Measurements from ENCODE around the gene TMEM191C.

TMEM191C gene

DNA sequence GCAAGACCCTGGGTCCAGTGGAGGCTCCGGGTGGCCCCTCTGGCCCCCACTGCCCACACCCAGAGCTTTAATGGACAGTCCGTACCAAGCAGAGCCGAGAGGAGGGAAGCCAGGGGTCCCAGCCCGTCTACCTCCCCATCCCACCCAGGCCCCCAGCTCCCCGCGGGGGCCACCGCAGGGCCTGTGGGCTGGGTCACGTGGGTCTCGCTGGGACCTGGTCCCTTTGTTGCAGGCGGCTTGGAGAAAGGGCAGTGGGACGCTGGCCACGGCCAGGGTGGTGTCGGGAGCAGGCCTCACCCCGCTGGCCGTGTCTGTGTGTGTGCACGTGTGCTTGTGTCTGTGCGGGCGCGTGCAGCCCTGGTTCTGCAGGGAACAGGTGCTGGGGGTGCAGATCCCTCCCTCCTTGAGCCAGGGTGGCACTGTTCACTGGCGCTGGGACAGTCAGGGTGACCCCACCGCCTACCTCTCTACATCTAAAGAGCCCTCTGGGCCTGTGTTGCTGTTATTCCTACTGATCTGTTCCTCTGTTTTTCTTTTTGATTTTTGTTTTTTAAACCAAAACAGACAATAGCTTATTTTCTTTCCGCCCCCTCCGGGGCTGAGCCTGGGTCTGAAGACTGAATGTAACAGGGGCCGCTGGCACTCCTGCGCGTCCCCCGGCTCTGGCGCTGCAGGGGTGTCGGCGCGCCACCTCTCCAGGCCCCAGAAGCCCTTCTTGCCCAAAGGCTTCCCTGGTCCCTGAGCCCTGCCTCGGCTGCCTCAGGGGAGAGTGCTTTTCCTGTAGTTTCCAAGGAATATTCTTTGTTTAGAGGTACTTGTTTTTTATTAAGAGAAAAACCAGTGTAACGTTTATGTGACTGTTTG lies 20.1 kb upstream of the TMEM191C start:
- POLR2A ChIA-PET, result no interaction called here
- TF ChIP-seq, protein P1, sequence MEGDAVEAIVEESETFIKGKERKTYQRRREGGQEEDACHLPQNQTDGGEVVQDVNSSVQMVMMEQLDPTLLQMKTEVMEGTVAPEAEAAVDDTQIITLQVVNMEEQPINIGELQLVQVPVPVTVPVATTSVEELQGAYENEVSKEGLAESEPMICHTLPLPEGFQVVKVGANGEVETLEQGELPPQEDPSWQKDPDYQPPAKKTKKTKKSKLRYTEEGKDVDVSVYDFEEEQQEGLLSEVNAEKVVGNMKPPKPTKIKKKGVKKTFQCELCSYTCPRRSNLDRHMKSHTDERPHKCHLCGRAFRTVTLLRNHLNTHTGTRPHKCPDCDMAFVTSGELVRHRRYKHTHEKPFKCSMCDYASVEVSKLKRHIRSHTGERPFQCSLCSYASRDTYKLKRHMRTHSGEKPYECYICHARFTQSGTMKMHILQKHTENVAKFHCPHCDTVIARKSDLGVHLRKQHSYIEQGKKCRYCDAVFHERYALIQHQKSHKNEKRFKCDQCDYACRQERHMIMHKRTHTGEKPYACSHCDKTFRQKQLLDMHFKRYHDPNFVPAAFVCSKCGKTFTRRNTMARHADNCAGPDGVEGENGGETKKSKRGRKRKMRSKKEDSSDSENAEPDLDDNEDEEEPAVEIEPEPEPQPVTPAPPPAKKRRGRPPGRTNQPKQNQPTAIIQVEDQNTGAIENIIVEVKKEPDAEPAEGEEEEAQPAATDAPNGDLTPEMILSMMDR (IDR thresholded peaks at IDR 0.05; ENCODE audit: control extremely low read depth, extremely low read depth, low read depth, missing control alignments), result no peak
- DNase-seq (ENCODE audit: extremely low spot score), result no peak
- CTCF ChIA-PET, result interaction anchor here (0.7 to 1.5 kb wide), 2 partner anchors 9 to 200 kb away, joined by 3 read pairs; no protein-coding TSS in a partner anchor

- TF ChIP-seq, protein P1 (IDR thresholded peaks at IDR 0.05; ENCODE audit: control extremely low read depth, extremely low read depth, low read depth, missing control alignments), result no peak
- ChIA-PET POLR2A (no interaction called here), CTCF (interaction anchor here (1.5 kb wide), 1 partner anchor 9 kb away, joined by 3 read pairs; no protein-coding TSS in a partner anchor)
- no peak for DNase-seq (ENCODE audit: extremely low spot score)
These were observed 19.3 kb upstream of the TMEM191C start for GRCh38 chr22:21447694-21448402.

- TF ChIP-seq, protein P1 (IDR thresholded peaks at IDR 0.05; ENCODE audit: control extremely low read depth, extremely low read depth, low read depth, missing control alignments), result no peak
- ChIA-PET CTCF (interaction anchor here (1.5 kb wide), 1 partner anchor 8 kb away, joined by 3 read pairs; no protein-coding TSS in a partner anchor), POLR2A (no interaction called here)
- DNase-seq (ENCODE audit: extremely low spot score), result no peak
These were observed 18.4 kb upstream of the TMEM191C start for GRCh38 chr22:21448627-21449416.

GRCh38 chr22:21449531-21450319 lies 17.5 kb upstream of the TMEM191C start:
- TF ChIP-seq, protein P1 (IDR thresholded peaks at IDR 0.05; ENCODE audit: control extremely low read depth, extremely low read depth, low read depth, missing control alignments), result no peak
- no peak for DNase-seq (ENCODE audit: extremely low spot score)
- ChIA-PET POLR2A (no interaction called here), CTCF (no interaction called here)

DNA sequence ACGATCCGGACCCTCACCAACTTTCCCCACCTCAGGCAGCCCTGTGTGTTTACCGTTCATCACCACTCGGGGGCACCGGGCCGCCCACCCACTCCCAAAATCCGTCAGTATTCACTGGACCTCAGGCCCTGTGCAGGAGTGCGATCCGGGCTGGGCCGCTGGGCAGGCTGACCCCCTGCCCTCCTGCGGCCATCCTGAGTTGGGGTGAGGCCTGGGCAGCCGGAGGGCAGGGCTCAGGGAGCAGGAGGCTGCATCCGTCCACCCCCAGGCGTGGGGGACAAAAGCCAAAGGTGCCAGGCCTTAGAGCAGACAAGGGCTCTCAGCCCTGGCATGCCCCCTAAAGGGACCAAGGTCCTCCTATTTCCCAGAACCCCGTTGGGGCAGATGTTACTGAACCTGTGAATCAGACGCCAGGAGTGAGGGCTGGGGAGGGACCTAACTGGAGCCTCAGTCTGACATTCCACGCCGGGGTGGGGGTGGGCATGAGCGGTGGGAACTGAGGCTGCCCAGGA lies 16.8 kb upstream of the TMEM191C start:
- POLR2A ChIA-PET, result no interaction called here
- TF ChIP-seq, protein P1 (IDR thresholded peaks at IDR 0.05; ENCODE audit: control extremely low read depth, extremely low read depth, low read depth, missing control alignments), result no peak
- CTCF ChIA-PET, result no interaction called here
- DNase-seq (ENCODE audit: extremely low spot score), result no peak
